Endothelial cell of umbilical vein (primary cell): ENCODE measurements around the gene TRPM1. TPM values are rescaled to one million over a fixed set of nuclear protein-coding genes. Genes with fewer than 3 reads are reported as not detected.

ENCODE experiments used
- BruUV-seq: library from RNA; stranded (reverse); fragments of 400-500 nt; replicated peaks from 2 replicates; lab custom pipeline; 2021; lab: Mats Ljungman, UMichigan
- CTCF ChIA-PET: fragments of 300-600, 350-600 bp; sonication (Branson Sonifier 250); formaldehyde crosslinking; loops from one replicate; lab custom pipeline; 2021; ENCODE audit warnings: antibody characterized with exemption, inconsistent platforms; lab: Charles Lee
- POLR2A ChIA-PET: fragments of 300-600, 350-600 bp; sonication (Branson Sonifier 250); formaldehyde crosslinking; loops from one replicate; lab custom pipeline; 2021; ENCODE audit warnings: antibody characterized with exemption, inconsistent platforms; lab: Charles Lee
- DNase-seq: peaks from one replicate; pipeline ENCODE4 v3.0.0-alpha.2; 2011; ENCODE audit warnings: low read depth, low spot score
- FAIRE-seq: peaks from 2 replicates; lab custom pipeline; 2011; peaks lifted over from hg19 to GRCh38; lab: Jason Lieb, UNC
- H2AFZ ChIP-seq: 2 replicates; pipeline ENCODE4 v1.6.0; 2012; ENCODE audit warnings: low read depth, low read length, control low read depth, inconsistent platforms
- H3K27ac ChIP-seq: 2 replicates; pipeline ENCODE4 v1.5.1; 2011; ENCODE audit warnings: low read depth, mild to moderate bottlenecking, control low read depth, low read length, moderate library complexity; ENCODE audit not compliant: insufficient read depth
- H3K27me3 ChIP-seq, 2 experiments: 2 replicates each; pipeline versions ENCODE4 v1.6.0 to v1.6.1; 2011; ENCODE audit warnings: low read length in 2 of 2, mixed read lengths in 1 of 2; ENCODE audit not compliant: control insufficient read depth in 2 of 2, insufficient read depth in 2 of 2
- H3K36me3 ChIP-seq, 2 experiments: 2 replicates in 1 of 2; 3 replicates in 1 of 2; pipeline ENCODE4 v1.5.1; 2011; ENCODE audit warnings: low read length in 2 of 2, mild to moderate bottlenecking in 1 of 2, moderate library complexity in 1 of 2; ENCODE audit not compliant: control insufficient read depth in 2 of 2, insufficient read depth in 2 of 2; ENCODE audit errors: extremely low read depth in 1 of 2
- H3K4me1 ChIP-seq: 3 replicates; pipeline ENCODE4 v1.5.1; 2011; ENCODE audit warnings: mild to moderate bottlenecking, low read length; ENCODE audit not compliant: control insufficient read depth, insufficient read depth; ENCODE audit errors: extremely low read depth
- H3K4me2 ChIP-seq: 2 replicates; pipeline ENCODE4 v1.6.1; 2011; ENCODE audit warnings: low read length, control low read depth, mixed read lengths; ENCODE audit not compliant: insufficient read depth
- H3K4me3 ChIP-seq, 3 experiments: fragments of 200-600 bp in 1 of 3; sonication (generic), shearing (Covaris generic) in 1 of 3; replicated peaks in 1 of 3; 2 replicates each; pipeline ENCODE4 v1.5.1; 2011 to 2016; ENCODE audit warnings: control low read depth in 3 of 3, low read length in 3 of 3, mild to moderate bottlenecking in 2 of 3, inconsistent platforms in 1 of 3, low read depth in 1 of 3, moderate library complexity in 1 of 3; ENCODE audit not compliant: insufficient read depth in 1 of 3
- H3K79me2 ChIP-seq: 2 replicates; pipeline ENCODE4 v1.6.0; 2012; ENCODE audit warnings: low read length, inconsistent platforms; ENCODE audit not compliant: control insufficient read depth, insufficient read depth
- H3K9ac ChIP-seq: replicated peaks from 2 replicates; pipeline ENCODE3; 2011; ENCODE audit warnings: low read length, control low read depth; ENCODE audit not compliant: insufficient read depth; ENCODE audit errors: extremely low read depth
- H3K9me1 ChIP-seq: replicated peaks from 3 replicates; pipeline ENCODE4 v1.6.0; 2011; ENCODE audit warnings: mild to moderate bottlenecking, low read length; ENCODE audit not compliant: control insufficient read depth, insufficient read depth; ENCODE audit errors: extremely low read depth
- H3K9me3 ChIP-seq: replicated peaks from 2 replicates; pipeline ENCODE4 v1.5.1; 2012; ENCODE audit warnings: low read length, inconsistent platforms; ENCODE audit not compliant: control insufficient read depth, insufficient read depth
- H4K20me1 ChIP-seq: replicated peaks from 2 replicates; pipeline ENCODE3; 2011; ENCODE audit warnings: mild to moderate bottlenecking, low read length; ENCODE audit not compliant: control insufficient read depth, insufficient read depth; ENCODE audit errors: extremely low read depth
- EZH2 ChIP-seq: IDR thresholded peaks from 2 replicates; pipeline ENCODE4 v1.6.1; 2012; ENCODE audit warnings: borderline replicate concordance, low read depth, mild to moderate bottlenecking, moderate library complexity, low read length, inconsistent platforms; ENCODE audit not compliant: severe bottlenecking
- FOS ChIP-seq: IDR thresholded peaks from 2 replicates; pipeline ENCODE4 v1.6.1; 2011; ENCODE audit warnings: mild to moderate bottlenecking, low read length, moderate library complexity, borderline replicate concordance; ENCODE audit not compliant: insufficient read depth
- GATA2 ChIP-seq: IDR thresholded peaks from 2 replicates; pipeline ENCODE4 v1.7.0; 2011; ENCODE audit warnings: low read depth, mild to moderate bottlenecking, moderate library complexity, mixed read lengths, low read length; ENCODE audit not compliant: insufficient read length, insufficient read depth
- JUN ChIP-seq: IDR thresholded peaks from 2 replicates; pipeline ENCODE4 v1.6.1; 2011; ENCODE audit warnings: borderline replicate concordance, low read depth; ENCODE audit not compliant: insufficient read length, insufficient read depth
- MYC ChIP-seq: IDR thresholded peaks from one replicate; pipeline ENCODE4 v1.6.1; 2011; ENCODE audit warnings: mild to moderate bottlenecking, low read depth, low read length
- POLR2AphosphoS5 ChIP-seq: IDR thresholded peaks from 2 replicates; pipeline ENCODE4 v1.6.1; 2012; ENCODE audit warnings: low read depth, mild to moderate bottlenecking, control low read depth, low read length, moderate library complexity; ENCODE audit not compliant: insufficient read depth
- dilution Hi-C: fragments of 300-500 bp; cut with MboI; formaldehyde crosslinking; loops from one replicate; pipeline ENCODE4 v1.15.0; 2019; ENCODE audit warnings: low sequenced_read_pairs; ENCODE audit not compliant: extremely low pct_ligation_motif_present
- intact Hi-C: fragments of 100-400 bp; cut with micrococcal nuclease; formaldehyde crosslinking; loops from one replicate; pipeline ENCODE4 v1.10.0; 2022
- polyA plus RNA-seq, 4 experiments: library from polyadenylated mRNA; depleted of rRNA in 3 of 4; stranded (reverse) in 3 of 4; unstranded in 1 of 4; fragments of >200 nt; gene quantifications; 2 replicates each; pipeline versions ENCODE4 v1.2.1 to v1.2.3, GENCODE V29; 2011 to 2012; ENCODE audit warnings: missing spikeins in 1 of 4
- total RNA-seq: library from RNA; stranded (reverse); gene quantifications from 2 replicates; pipeline ENCODE4 v1.2.3, GENCODE V29; 2021
- TF ChIP-seq, protein P1 (sequence below): IDR thresholded peaks from 2 replicates; pipeline ENCODE4 v1.6.1; 2011; ENCODE audit not compliant: insufficient read depth, insufficient read length
- TF ChIP-seq, protein P2 (sequence below), 2 donors: IDR thresholded peaks; 1 replicate in 1 of 2; 2 replicates in 1 of 2; pipeline ENCODE4 v1.5.1; 2011; ENCODE audit warnings: low read length in 2 of 2, mild to moderate bottlenecking in 2 of 2, moderate library complexity in 2 of 2, control low read depth in 1 of 2, inconsistent platforms in 1 of 2, low read depth in 1 of 2; ENCODE audit not compliant: insufficient read depth in 1 of 2; ENCODE audit errors: extremely low read depth in 1 of 2

TRPM1 gene
- total and polyA plus RNA-seq, 2 donors (not counting 3 experiments of a cell fraction or from before 2014, with no cell fraction given) = 0.19 TPM; not detected in 1

DNA sequence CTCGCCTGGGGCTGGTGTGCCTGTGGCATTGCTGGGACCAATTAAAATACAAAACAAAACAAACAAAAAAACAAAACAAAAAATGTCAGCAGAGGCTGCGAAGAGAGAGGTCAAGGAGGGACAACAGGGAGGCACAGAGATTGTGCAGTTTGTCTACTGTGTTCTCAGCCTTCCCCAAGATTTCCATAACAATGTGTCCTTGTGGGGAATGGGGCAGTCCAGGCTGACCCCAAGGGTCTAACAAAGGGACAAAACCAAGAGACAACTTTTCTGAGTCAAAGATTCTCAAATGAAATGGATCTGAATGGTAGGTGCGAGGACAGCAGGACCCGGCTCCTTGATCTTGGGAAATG is 46.4 kb upstream of the TRPM1 start:
- no peak for FAIRE-seq
- POLR2A ChIA-PET = no interaction called here

More for the DNA sequence above, 46.4 kb upstream of the TRPM1 start:
- intact Hi-C loops (loop anchor here (5.0 to 10.0 kb wide), 2 partner anchors 351 to 483 kb away; no protein-coding TSS in a partner anchor), dilution Hi-C loops (no loop called here)
- H4K20me1 ChIP-seq = no peaks in the 10 kb centered on the region
- no peak for DNase-seq
- H3K4me2 ChIP-seq = no peak overlapping the region
- H3K4me3 ChIP-seq = no peak overlapping the region
- H3K27me3 ChIP-seq = peaks cover 0 to 2% of the 10 kb centered on the region in 2 experiments
- H3K9me1 ChIP-seq = no peaks in the 10 kb centered on the region
- no peak overlapping the region for H3K27ac ChIP-seq
- H3K9ac ChIP-seq = no peak overlapping the region
- TF ChIP-seq JUN = no peak
- TF ChIP-seq MYC = no peak
- TF ChIP-seq, protein P1, sequence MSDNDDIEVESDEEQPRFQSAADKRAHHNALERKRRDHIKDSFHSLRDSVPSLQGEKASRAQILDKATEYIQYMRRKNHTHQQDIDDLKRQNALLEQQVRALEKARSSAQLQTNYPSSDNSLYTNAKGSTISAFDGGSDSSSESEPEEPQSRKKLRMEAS = no peak
- TF ChIP-seq POLR2AphosphoS5 = no peak
- TF ChIP-seq EZH2 = no peak
- no peak for TF ChIP-seq FOS
- TF ChIP-seq, protein P2, sequence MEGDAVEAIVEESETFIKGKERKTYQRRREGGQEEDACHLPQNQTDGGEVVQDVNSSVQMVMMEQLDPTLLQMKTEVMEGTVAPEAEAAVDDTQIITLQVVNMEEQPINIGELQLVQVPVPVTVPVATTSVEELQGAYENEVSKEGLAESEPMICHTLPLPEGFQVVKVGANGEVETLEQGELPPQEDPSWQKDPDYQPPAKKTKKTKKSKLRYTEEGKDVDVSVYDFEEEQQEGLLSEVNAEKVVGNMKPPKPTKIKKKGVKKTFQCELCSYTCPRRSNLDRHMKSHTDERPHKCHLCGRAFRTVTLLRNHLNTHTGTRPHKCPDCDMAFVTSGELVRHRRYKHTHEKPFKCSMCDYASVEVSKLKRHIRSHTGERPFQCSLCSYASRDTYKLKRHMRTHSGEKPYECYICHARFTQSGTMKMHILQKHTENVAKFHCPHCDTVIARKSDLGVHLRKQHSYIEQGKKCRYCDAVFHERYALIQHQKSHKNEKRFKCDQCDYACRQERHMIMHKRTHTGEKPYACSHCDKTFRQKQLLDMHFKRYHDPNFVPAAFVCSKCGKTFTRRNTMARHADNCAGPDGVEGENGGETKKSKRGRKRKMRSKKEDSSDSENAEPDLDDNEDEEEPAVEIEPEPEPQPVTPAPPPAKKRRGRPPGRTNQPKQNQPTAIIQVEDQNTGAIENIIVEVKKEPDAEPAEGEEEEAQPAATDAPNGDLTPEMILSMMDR (IDR thresholded peaks at IDR 0.05; ENCODE audit: extremely low read depth in 1 of 2, insufficient read depth in 1 of 2, low read depth in 1 of 2, low read length in 2 of 2) = no peak
- no peak for TF ChIP-seq GATA2
- H3K4me1 ChIP-seq = no peaks in the 10 kb centered on the region
- H3K36me3 ChIP-seq = no peaks in the 10 kb centered on the region
- no peak overlapping the region for H2AFZ ChIP-seq
- CTCF ChIA-PET = interaction anchor here (2.6 kb wide), 1 partner anchor 19 kb away, joined by 10 read pairs; no protein-coding TSS in a partner anchor
- H3K79me2 ChIP-seq = no peaks in the 10 kb centered on the region
- no peaks in the 10 kb centered on the region for H3K9me3 ChIP-seq
- BruUV-seq = no TSS peak
